NB4 (cell line): ENCODE data around the gene ANKLE2.

Source experiments
- DNase-seq: peaks from one replicate; pipeline ENCODE4 v3.0.0; 2010; ENCODE audit warnings: low read depth
- H3K4me3 ChIP-seq: one replicate; pipeline ENCODE4 v1.5.1; 2011; ENCODE audit warnings: mild to moderate bottlenecking, low read depth, low read length, moderate library complexity
- CTCF ChIP-seq: IDR thresholded peaks from one replicate; pipeline ENCODE4 v1.5.1; 2012; ENCODE audit warnings: low read depth, low read length
- MAX ChIP-seq: IDR thresholded peaks from 2 replicates; pipeline ENCODE4 v1.6.1; 2011; ENCODE audit warnings: low read depth, low read length
- MYC ChIP-seq: IDR thresholded peaks from 2 replicates; pipeline ENCODE4 v1.6.1; 2011; ENCODE audit warnings: low read depth, low read length
- POLR2A ChIP-seq: IDR thresholded peaks from 2 replicates; pipeline ENCODE4 v1.6.1; 2011; ENCODE audit warnings: mild to moderate bottlenecking; ENCODE audit not compliant: insufficient read length; ENCODE audit errors: extremely low read depth

Gene ANKLE2

GRCh38 chr12:132731574-132731973 lies 30.1 kb downstream of the ANKLE2 start:
- TF ChIP-seq POLR2A (no peak), MAX (no peak), CTCF (no peak), MYC (no peak)
- H3K4me3 ChIP-seq: no peak overlapping the region
- DNase-seq: no peak

GRCh38 chr12:132730353-132730752 lies 31.3 kb downstream of the ANKLE2 start:
- H3K4me3 ChIP-seq: no peak overlapping the region
- DNase-seq: no peak
- no peak for TF ChIP-seq MAX
- no peak for TF ChIP-seq POLR2A
- no peak for TF ChIP-seq CTCF
- no peak for TF ChIP-seq MYC

- H3K4me3 ChIP-seq: no peak overlapping the region
- TF ChIP-seq CTCF (no peak), MAX (no peak), MYC (no peak), POLR2A (no peak)
- peak; percentile 48 for DNase-seq
Observed at GRCh38 chr12:132729541-132730320, 31.9 kb downstream of the ANKLE2 start.

GRCh38 chr12:132728502-132728901 lies 33.1 kb downstream of the ANKLE2 start:
- no peak for TF ChIP-seq MYC
- no peak for TF ChIP-seq POLR2A
- no peak for TF ChIP-seq CTCF
- no peak for TF ChIP-seq MAX
- H3K4me3 ChIP-seq: no peak overlapping the region
- no peak for DNase-seq

GRCh38 chr12:132727091-132727794 lies 34.4 kb downstream of the ANKLE2 start:
- DNase-seq: no peak
- no peak overlapping the region for H3K4me3 ChIP-seq
- TF ChIP-seq MAX: no peak
- TF ChIP-seq MYC: no peak
- TF ChIP-seq POLR2A: no peak
- TF ChIP-seq CTCF: no peak
